H1 (cell line): Measurements from ENCODE around the gene HOXB6. TPM values are rescaled to one million over a fixed set of nuclear protein-coding genes. Genes with fewer than 3 reads are reported as not detected.
A peak's percentile ranks its signal among the peaks of the same experiment; 100 is the strongest.

Experiments
- CTCF ChIA-PET: fragments of 300-600 bp; sonication (Branson Sonifier 250); formaldehyde crosslinking; loops from one replicate; lab custom pipeline; 2021; ENCODE audit not compliant: partially characterized antibody; lab: Charles Lee
- POLR2A ChIA-PET: fragments of 300-600 bp; sonication (Branson Sonifier 250); formaldehyde crosslinking; loops from one replicate; lab custom pipeline; 2021; ENCODE audit warnings: inconsistent platforms; ENCODE audit not compliant: partially characterized antibody; lab: Charles Lee
- DNase-seq, 2 experiments: peaks; one replicate each; pipeline versions ENCODE4 v3.0.0 to v3.0.0-alpha.2; 2010 to 2022; ENCODE audit warnings: low spot score in 2 of 2, low read depth in 1 of 2, mixed read lengths in 1 of 2
- FAIRE-seq: peaks from 2 replicates; lab custom pipeline; 2011; peaks lifted over from hg19 to GRCh38; lab: Jason Lieb, UNC
- H2AFZ ChIP-seq: 2 replicates; pipeline ENCODE4 v1.8.1; 2012; ENCODE audit warnings: low read length, inconsistent platforms
- H2AK5ac ChIP-seq: 2 replicates; pipeline ENCODE4 v1.6.1; 2013; ENCODE audit warnings: low read depth, low read length
- H2BK120ac ChIP-seq: replicated peaks from 2 replicates; pipeline ENCODE3; 2013; ENCODE audit warnings: low read depth, low read length, inconsistent platforms
- H2BK12ac ChIP-seq: 2 replicates; pipeline ENCODE4 v1.6.1; 2013; ENCODE audit warnings: low read depth, low read length
- H2BK15ac ChIP-seq: 2 replicates; pipeline ENCODE4 v1.6.1; 2013; ENCODE audit warnings: low read length
- H2BK20ac ChIP-seq: 2 replicates; pipeline ENCODE4 v1.6.1; 2013; ENCODE audit warnings: low read length
- H2BK5ac ChIP-seq: 2 replicates; pipeline ENCODE4 v1.6.1; 2013; ENCODE audit warnings: low read depth, low read length
- H3K14ac ChIP-seq: 2 replicates; pipeline ENCODE4 v1.6.1; 2013; ENCODE audit warnings: inconsistent platforms; ENCODE audit not compliant: insufficient read length
- H3K18ac ChIP-seq: 2 replicates; pipeline ENCODE4 v1.6.1; 2013; ENCODE audit warnings: low read length; ENCODE audit errors: extremely low read depth
- H3K23ac ChIP-seq: 2 replicates; pipeline ENCODE4 v1.6.1; 2013; ENCODE audit warnings: inconsistent platforms; ENCODE audit not compliant: insufficient read length
- H3K23me2 ChIP-seq: 2 replicates; pipeline ENCODE4 v1.6.1; 2013; ENCODE audit warnings: low read depth, low read length
- H3K27ac ChIP-seq: 2 replicates; pipeline ENCODE4 v1.6.1; 2011; ENCODE audit warnings: low read depth, low read length, inconsistent platforms
- H3K27me3 ChIP-seq, 4 experiments: replicated peaks in 1 of 4; 1 replicate in 1 of 4; 2 replicates in 3 of 4; pipeline versions ENCODE4 v1.6.1 to v1.8.1; 2011 to 2013; ENCODE audit warnings: low read length in 3 of 4, mild to moderate bottlenecking in 3 of 4, inconsistent platforms in 2 of 4, mixed read lengths in 2 of 4, moderate library complexity in 1 of 4; ENCODE audit not compliant: control insufficient read depth in 3 of 4, insufficient read depth in 3 of 4; ENCODE audit errors: extremely low read depth in 1 of 4
- H3K36me3 ChIP-seq, 4 experiments: 2 replicates each; pipeline versions ENCODE4 v1.6.1 to v1.8.1; 2011 to 2013; ENCODE audit warnings: mild to moderate bottlenecking in 4 of 4, low read length in 3 of 4, moderate library complexity in 2 of 4, control low read depth in 1 of 4, inconsistent platforms in 1 of 4; ENCODE audit not compliant: insufficient read depth in 4 of 4, control insufficient read depth in 2 of 4
- H3K4ac ChIP-seq: replicated peaks from 2 replicates; pipeline ENCODE3; 2013; ENCODE audit warnings: low read length, low read depth, mixed read lengths, inconsistent platforms; ENCODE audit not compliant: insufficient read length
- H3K4me1 ChIP-seq, 4 experiments: replicated peaks in 1 of 4; 1 replicate in 1 of 4; 2 replicates in 3 of 4; pipeline versions ENCODE4 v1.6.1 to v1.8.1; 2011 to 2013; ENCODE audit warnings: low read length in 3 of 4, inconsistent platforms in 2 of 4, mixed read lengths in 1 of 4; ENCODE audit not compliant: insufficient read depth in 4 of 4, control insufficient read depth in 3 of 4
- H3K4me2 ChIP-seq, 2 experiments: 2 replicates each; pipeline versions ENCODE4 v1.6.1 to v1.8.1; 2011 to 2013; ENCODE audit warnings: low read depth in 2 of 2, low read length in 2 of 2, control low read depth in 1 of 2, inconsistent platforms in 1 of 2, mild to moderate bottlenecking in 1 of 2; ENCODE audit not compliant: insufficient read depth in 1 of 2
- H3K4me3 ChIP-seq, 4 experiments: fragments of 200-600, 300-600 bp in 1 of 4; sonication (generic), shearing (Covaris generic), sonication (Bioruptor Twin) in 1 of 4; 2 replicates each; pipeline versions ENCODE4 v1.5.1 to v1.8.1; 2011 to 2016; ENCODE audit warnings: low read length in 4 of 4, low read depth in 3 of 4, control low read depth in 2 of 4, inconsistent platforms in 2 of 4, mild to moderate bottlenecking in 2 of 4, mixed read lengths in 1 of 4, moderate library complexity in 1 of 4; ENCODE audit not compliant: insufficient read depth in 2 of 4; ENCODE audit errors: extremely low read depth in 1 of 4
- H3K56ac ChIP-seq: replicated peaks from 2 replicates; pipeline ENCODE3; 2013; ENCODE audit warnings: low read depth, mild to moderate bottlenecking, mixed read lengths, low read length, inconsistent platforms; ENCODE audit not compliant: insufficient read length
- H3K79me1 ChIP-seq: 2 replicates; pipeline ENCODE4 v1.6.1; 2013; ENCODE audit warnings: low read depth, low read length, control low read depth
- H3K79me2 ChIP-seq, 2 experiments: 2 replicates each; pipeline versions ENCODE4 v1.6.1 to v1.8.1; 2012 to 2013; ENCODE audit warnings: low read length in 2 of 2, mild to moderate bottlenecking in 2 of 2, inconsistent platforms in 1 of 2; ENCODE audit not compliant: insufficient read depth in 2 of 2, control insufficient read depth in 1 of 2
- H3K9ac ChIP-seq, 4 experiments: replicated peaks in 1 of 4; 1 replicate in 1 of 4; 2 replicates in 3 of 4; pipeline versions ENCODE4 v1.6.1 to v1.8.1; 2011 to 2013; ENCODE audit warnings: low read depth in 3 of 4, low read length in 3 of 4, control low read depth in 2 of 4, mild to moderate bottlenecking in 2 of 4, moderate library complexity in 2 of 4, inconsistent platforms in 1 of 4; ENCODE audit errors: extremely low read depth in 1 of 4
- H3K9me3 ChIP-seq, 2 experiments: 2 replicates each; pipeline versions ENCODE4 v1.6.1 to v1.8.1; 2012 to 2013; ENCODE audit warnings: mild to moderate bottlenecking in 2 of 2, moderate library complexity in 2 of 2, control low read depth in 1 of 2, inconsistent platforms in 1 of 2, low read depth in 1 of 2, low read length in 1 of 2, mixed read lengths in 1 of 2; ENCODE audit not compliant: insufficient read depth in 2 of 2
- H4K20me1 ChIP-seq, 2 experiments: replicated peaks in 1 of 2; 2 replicates each; pipeline versions ENCODE3 to v1.8.1; 2011 to 2013; ENCODE audit warnings: inconsistent platforms in 2 of 2, low read length in 2 of 2, mild to moderate bottlenecking in 1 of 2; ENCODE audit not compliant: insufficient read depth in 2 of 2, control insufficient read depth in 1 of 2
- H4K5ac ChIP-seq: 2 replicates; pipeline ENCODE4 v1.6.1; 2013; ENCODE audit warnings: low read length, low read depth, mixed read lengths, inconsistent platforms; ENCODE audit not compliant: insufficient read length
- H4K8ac ChIP-seq: 2 replicates; pipeline ENCODE4 v1.8.0; 2013; ENCODE audit warnings: mild to moderate bottlenecking, moderate library complexity, low read length, inconsistent platforms; ENCODE audit not compliant: insufficient read depth; ENCODE audit errors: extremely low read depth
- H4K91ac ChIP-seq: replicated peaks from 2 replicates; pipeline ENCODE3; 2013; ENCODE audit warnings: low read length, mixed read lengths, inconsistent platforms; ENCODE audit not compliant: insufficient read length
- CBX8 ChIP-seq: fragments of 300-800, 300-1000 bp; sonication (generic); IDR thresholded peaks from 2 replicates; pipeline ENCODE4 v1.7.1; 2016; ENCODE audit warnings: low read depth, low read length, borderline replicate concordance
- EZH2 ChIP-seq: fragments of 200-600 bp; sonication (generic); IDR thresholded peaks from 2 replicates; pipeline ENCODE4 v1.7.1; 2012; ENCODE audit warnings: low read depth, mild to moderate bottlenecking, moderate library complexity, low read length, inconsistent platforms; ENCODE audit not compliant: severe bottlenecking
- POU5F1 ChIP-seq: IDR thresholded peaks from 2 replicates; pipeline ENCODE4 v1.6.1; 2011; ENCODE audit warnings: low read depth, mild to moderate bottlenecking, low read length, moderate library complexity
- RNF2 ChIP-seq: fragments of 200-900, 300-1000 bp; sonication (generic); IDR thresholded peaks from 2 replicates; pipeline ENCODE4 v1.7.1; 2016; ENCODE audit warnings: borderline replicate concordance, low read depth, mild to moderate bottlenecking, antibody characterized with exemption, low read length; ENCODE audit not compliant: poor library complexity, severe bottlenecking; ENCODE audit errors: missing control alignments
- SIRT6 ChIP-seq: IDR thresholded peaks from one replicate; pipeline ENCODE4 v1.7.1; 2012; ENCODE audit warnings: low read length, inconsistent platforms
- SUZ12 ChIP-seq: fragments of 200-600 bp; sonication (generic); IDR thresholded peaks from 2 replicates; pipeline ENCODE4 v1.6.1; 2012; ENCODE audit warnings: mild to moderate bottlenecking, inconsistent platforms, low read length, moderate library complexity, mixed read lengths
- WGBS, 2 experiments: shearing (Covaris generic) in 1 of 2; methylation state at CpG; one replicate each; pipeline versions ENCODE4 v1.1.6 to v1.1.7; 2013 to 2015; ENCODE audit warnings: low lambda C conversion rate in 2 of 2, mixed read lengths in 2 of 2, inconsistent platforms in 1 of 2, low coverage in 1 of 2, missing lambda C conversion rate in 1 of 2; ENCODE audit not compliant: insufficient replicate concordance in 2 of 2, insufficient coverage in 1 of 2, insufficient read length in 1 of 2; ENCODE audit errors: extremely low coverage in 1 of 2, missing lambda C conversion rate in 1 of 2; 5-methylcytosine and 5-hydroxymethylcytosine counted together
- polyA plus RNA-seq, 7 experiments: library from polyadenylated mRNA; depleted of rRNA in 3 of 7; stranded (reverse) in 5 of 7; unstranded in 2 of 7; fragments of >200 nt in 5 of 7; fragments of 200-250 nt in 2 of 7; gene quantifications; 1 replicate in 5 of 7; 2 replicates in 1 of 7; 4 replicates in 1 of 7; pipeline versions ENCODE4 v1.2.1 to v1.2.3, GENCODE V29; 2011 to 2013; ENCODE audit warnings: missing spikeins in 2 of 7, mixed read lengths in 2 of 7
- total RNA-seq: library from RNA; stranded (reverse); fragmentation: NEBNext Ultra II Directional; extraction: Animal tissue kit (Norgen Biotek cat#: 25700); gene quantifications from 2 replicates; pipeline ENCODE4 v1.2.1, GENCODE V29; 2021

The HOXB6 gene
- total and polyA plus RNA-seq, 2 of the 8 experiments (the other 6 are each of a cell fraction or from before 2014, with no cell fraction given) = not detected

GRCh38 chr17:48586355-48587258 lies 18.2 kb downstream of the HOXB6 start:
- Histone ChIP-seq H2BK5ac (no peak overlapping the region), H4K20me1 (peaks cover 22 to 38% of the 10 kb centered on the region in 2 experiments)

More at GRCh38 chr17:48586355-48587258, 18.2 kb downstream of the HOXB6 start:
- Histone ChIP-seq H3K36me3 (peaks cover 0 to 18% (median 0%) of the 10 kb centered on the region in 4 experiments; a peak in 1 of 8 replicates), H2BK15ac (no peak overlapping the region), H2BK120ac (no peak overlapping the region), H4K91ac (no peak overlapping the region), H2BK12ac (no peak overlapping the region), H3K9me3 (no peaks in the 10 kb centered on the region), H3K27ac (no peak overlapping the region), H3K4me2 (no peak overlapping the region), H3K14ac (no peak overlapping the region), H2AK5ac (no peak overlapping the region), H2BK20ac (no peak overlapping the region), H3K27me3 (peaks cover 99 to 100% (median 100%) of the 10 kb centered on the region in 4 experiments), H3K4ac (no peak overlapping the region), H3K18ac (no peak overlapping the region), H3K23ac (no peak overlapping the region), H3K56ac (no peak overlapping the region), H3K4me1 (peaks cover 0 to 5% (median 3%) of the 10 kb centered on the region in 4 experiments; a peak in 4 of 7 replicates), H3K4me3 (0 out of 8 replicates have a peak overlapping the region, but pooled peaks of 1 of the 4 experiments have one; percentile 42), H3K79me1 (no peaks in the 10 kb centered on the region), H3K79me2 (no peaks in the 10 kb centered on the region), H2AFZ (no peak overlapping the region), H3K9ac (no peak overlapping the region), H4K5ac (no peak overlapping the region), H4K8ac (no peak overlapping the region), H3K23me2 (no peaks in the 10 kb centered on the region)
- POLR2A ChIA-PET = interaction anchor here (1.6 kb wide), 1 partner anchor 12 kb away, joined by 4 read pairs; no protein-coding TSS in a partner anchor
- no peak for FAIRE-seq
- WGBS, 2 experiments = 12% methylated on average over 34 of the region's 34 CpGs; no CpG with 5 or more reads in 1 of the 2 experiments
- CTCF ChIA-PET = interaction anchor here (0.9 to 4.7 kb wide), 17 partner anchors 10 to 323 kb away, joined by 3 to 24 read pairs (median 5); no protein-coding TSS in a partner anchor
- TF ChIP-seq EZH2 = peak; percentile 99
- TF ChIP-seq SIRT6 = no peak
- TF ChIP-seq POU5F1 = no peak
- TF ChIP-seq SUZ12 = peak; percentile 84
- peak; percentile 92 for TF ChIP-seq RNF2
- peak; percentile 77; the same call in 1 of the 2 replicates for TF ChIP-seq CBX8
- no peak for DNase-seq
